Esophagus (tissue), 2 donors: Measurements from ENCODE around the gene SMARCA4. TPM values are rescaled to one million over a fixed set of nuclear protein-coding genes. Genes with fewer than 3 reads are reported as not detected.

ENCODE experiments used
- H3K27ac ChIP-seq, 2 donors: one replicate each; pipeline ENCODE4 v1.5.1; 2013; ENCODE audit warnings: low read depth in 2 of 2, mild to moderate bottlenecking in 2 of 2, inconsistent platforms in 1 of 2, low read length in 1 of 2, moderate library complexity in 1 of 2
- H3K27me3 ChIP-seq, 2 donors: one replicate each; pipeline ENCODE4 v1.6.1; 2013; ENCODE audit warnings: low read length in 2 of 2, control low read depth in 1 of 2, mild to moderate bottlenecking in 1 of 2; ENCODE audit not compliant: insufficient read depth in 2 of 2, control insufficient read depth in 1 of 2
- H3K36me3 ChIP-seq, 2 donors: one replicate each; pipeline ENCODE4 v1.6.1; 2013; ENCODE audit warnings: low read length in 1 of 2; ENCODE audit not compliant: control insufficient read depth in 2 of 2, insufficient read depth in 2 of 2
- H3K4me1 ChIP-seq, 2 donors: one replicate each; pipeline ENCODE4 v1.6.1; 2013; ENCODE audit warnings: low read length in 1 of 2; ENCODE audit not compliant: control insufficient read depth in 2 of 2, insufficient read depth in 2 of 2
- H3K4me3 ChIP-seq, 2 donors: one replicate each; pipeline ENCODE4 v1.5.1; 2013; ENCODE audit warnings: low read length in 2 of 2, mild to moderate bottlenecking in 2 of 2, low read depth in 1 of 2, moderate library complexity in 1 of 2
- H3K9me3 ChIP-seq, 2 donors: one replicate each; pipeline ENCODE4 v1.6.1; 2013; ENCODE audit warnings: mild to moderate bottlenecking in 2 of 2, low read depth in 1 of 2, low read length in 1 of 2, moderate library complexity in 1 of 2; ENCODE audit not compliant: control insufficient read depth in 2 of 2, insufficient read depth in 1 of 2
- WGBS, 2 donors: extraction: QIAGEN DNeasy Blood & Tissue Kit; methylation state at CpG; one replicate each; pipeline ENCODE4 v1.1.7; 2013; 5-methylcytosine and 5-hydroxymethylcytosine counted together
- polyA plus RNA-seq, 2 donors: library from polyadenylated mRNA; stranded (reverse); fragments of 200-250 nt; gene quantifications; one replicate each; pipeline ENCODE4 v1.2.3, GENCODE V29; 2013
- donor health status: healthy with polysubstance abuse.
- donor health status: Bipolar disorder and iron deficiency.

SMARCA4 gene
- polyA plus RNA-seq, 2 donors: 66.8 to 113 TPM

GRCh38 chr19:11024259-11024658 lies 63.4 kb downstream of the SMARCA4 start:
- peaks cover 46 to 86% of the 10 kb centered on the region in 2 donors for H3K36me3 ChIP-seq
- 88 to 93% methylated on average over 13 of the region's 13 CpGs for WGBS, 2 donors
- H3K4me3 ChIP-seq: no peak overlapping the region
- H3K4me1 ChIP-seq: peaks cover 0 to 2% of the 10 kb centered on the region in 2 donors
- H3K9me3 ChIP-seq: peaks cover 0 to 2% of the 10 kb centered on the region in 2 donors
- H3K27me3 ChIP-seq: no peaks in the 10 kb centered on the region
- no peak overlapping the region for H3K27ac ChIP-seq

GRCh38 chr19:11025006-11025405 lies 64.2 kb downstream of the SMARCA4 start:
- no peak overlapping the region for H3K4me3 ChIP-seq
- peaks cover 0 to 2% of the 10 kb centered on the region in 2 donors for H3K9me3 ChIP-seq
- no peak overlapping the region for H3K27ac ChIP-seq
- WGBS, 2 donors: 81 to 87% methylated on average over 6 of the region's 6 CpGs
- H3K4me1 ChIP-seq: no peaks in the 10 kb centered on the region
- peaks cover 44 to 81% of the 10 kb centered on the region in 2 donors for H3K36me3 ChIP-seq
- H3K27me3 ChIP-seq: no peaks in the 10 kb centered on the region

- Histone ChIP-seq H3K27ac (no peak overlapping the region), H3K27me3 (no peaks in the 10 kb centered on the region), H3K36me3 (peaks cover 45 to 82% of the 10 kb centered on the region in 2 donors), H3K4me3 (no peak overlapping the region), H3K9me3 (peaks cover 0 to 2% of the 10 kb centered on the region in 2 donors), H3K4me1 (no peaks in the 10 kb centered on the region)
- WGBS, 2 donors: 92 to 93% methylated on average over 18 of the region's 18 CpGs
Measured at GRCh38 chr19:11025445-11025844, 64.6 kb downstream of the SMARCA4 start.

GRCh38 chr19:11025997-11026396 lies 65.2 kb downstream of the SMARCA4 start:
- Histone ChIP-seq H3K4me1 (no peaks in the 10 kb centered on the region), H3K36me3 (peaks cover 48 to 87% of the 10 kb centered on the region in 2 donors), H3K27ac (no peak overlapping the region), H3K4me3 (no peak overlapping the region), H3K9me3 (peaks cover 0 to 2% of the 10 kb centered on the region in 2 donors), H3K27me3 (no peaks in the 10 kb centered on the region)
- WGBS, 2 donors: 90% methylated on average over 16 of the region's 16 CpGs

- Histone ChIP-seq H3K36me3 (peaks cover 48 to 84% of the 10 kb centered on the region in 2 donors), H3K9me3 (peaks cover 0 to 2% of the 10 kb centered on the region in 2 donors), H3K27me3 (no peaks in the 10 kb centered on the region), H3K27ac (no peak overlapping the region), H3K4me3 (no peak overlapping the region), H3K4me1 (no peaks in the 10 kb centered on the region)
- 90% methylated on average over 14 of the region's 14 CpGs for WGBS, 2 donors
Measured at GRCh38 chr19:11027381-11027780, 66.6 kb downstream of the SMARCA4 start.

- peaks cover 43 to 83% of the 10 kb centered on the region in 2 donors for H3K36me3 ChIP-seq
- H3K9me3 ChIP-seq: peaks cover 0 to 2% of the 10 kb centered on the region in 2 donors
- 95% methylated on average over 4 of the region's 4 CpGs for WGBS, 2 donors
- H3K27me3 ChIP-seq: no peaks in the 10 kb centered on the region
- H3K4me1 ChIP-seq: no peaks in the 10 kb centered on the region
- no peak overlapping the region for H3K27ac ChIP-seq
- H3K4me3 ChIP-seq: no peak overlapping the region
Measured at GRCh38 chr19:11028146-11028545, 67.3 kb downstream of the SMARCA4 start.

- Histone ChIP-seq H3K36me3 (peaks cover 39 to 76% of the 10 kb centered on the region in 2 donors), H3K4me3 (no peak overlapping the region), H3K27me3 (no peaks in the 10 kb centered on the region), H3K4me1 (no peaks in the 10 kb centered on the region), H3K9me3 (no peaks in the 10 kb centered on the region), H3K27ac (no peak overlapping the region)
- 91 to 95% methylated on average over 21 of the region's 21 CpGs for WGBS, 2 donors
Measured at GRCh38 chr19:11031421-11032070, 70.7 kb downstream of the SMARCA4 start.

GRCh38 chr19:11033251-11033650 lies 72.4 kb downstream of the SMARCA4 start:
- Histone ChIP-seq H3K27ac (no peak overlapping the region), H3K4me1 (no peaks in the 10 kb centered on the region), H3K9me3 (no peaks in the 10 kb centered on the region), H3K4me3 (no peak overlapping the region), H3K36me3 (peaks cover 38 to 60% of the 10 kb centered on the region in 2 donors), H3K27me3 (no peaks in the 10 kb centered on the region)
- WGBS, 2 donors: 90% methylated on average over 22 of the region's 22 CpGs

- Histone ChIP-seq H3K27ac (no peak overlapping the region), H3K4me3 (no peak overlapping the region), H3K27me3 (no peaks in the 10 kb centered on the region), H3K4me1 (no peaks in the 10 kb centered on the region), H3K9me3 (no peaks in the 10 kb centered on the region), H3K36me3 (peaks cover 35 to 59% of the 10 kb centered on the region in 2 donors)
- 92% methylated on average over 35 of the region's 35 CpGs for WGBS, 2 donors
Measured at GRCh38 chr19:11033763-11034162, 72.9 kb downstream of the SMARCA4 start.
